Activated naive CD4-positive, alpha-beta T cell treated with anti-CD3 and anti-CD28 coated beads, Interleukin-2, amount 50 U/mL, for 72 hours (primary cell): ENCODE data around the gene PDCL2. TPM values are rescaled to one million over a fixed set of nuclear protein-coding genes. Genes with fewer than 3 reads are reported as not detected.

Experiments used
- ATAC-seq, 2 donors: fragments of 150-1000 bp; cut with Tn5 transposase; 2 replicates each; pipeline ENCODE4 v1.10.0; 2021; ENCODE audit warnings: mild to moderate bottlenecking in 2 of 2, moderate library complexity in 2 of 2
- DNase-seq, 2 donors: peaks; one replicate each; pipeline ENCODE4 v3.0.0; 2021 to 2022; ENCODE audit warnings: low spot score in 2 of 2
- H3K27ac Mint-ChIP-seq, 2 donors: one replicate each; pipeline ENCODE4 v1.8.0; 2022; ENCODE audit warnings: mild to moderate bottlenecking in 2 of 2, mixed read lengths in 2 of 2
- H3K36me3 Mint-ChIP-seq, 2 donors: one replicate each; pipeline ENCODE4 v1.8.0; 2022; ENCODE audit warnings: mixed read lengths in 2 of 2
- H3K9me3 Mint-ChIP-seq, 2 donors: one replicate each; pipeline ENCODE4 v1.8.0; 2022; ENCODE audit warnings: mixed read lengths in 2 of 2
- total RNA-seq, 2 donors: library from RNA; stranded (reverse); gene quantifications; one replicate each; pipeline ENCODE4 v1.2.3, GENCODE V29; 2022

Gene PDCL2
- total RNA-seq, 2 donors from 2014 or later: not detected

- peaks cover 0 to 10% of the 10 kb centered on the region in 2 donors for H3K9me3 Mint-ChIP-seq
- no peak for ATAC-seq
- H3K36me3 Mint-ChIP-seq: peaks cover 5 to 7% of the 10 kb centered on the region in 2 donors
- H3K27ac Mint-ChIP-seq: no peak overlapping the region
- no peak for DNase-seq
These were observed 73.6 kb downstream of the PDCL2 start for GRCh38 chr4:55518442-55518841.

GRCh38 chr4:55517526-55518229 lies 74.4 kb downstream of the PDCL2 start:
- H3K27ac Mint-ChIP-seq: no peak overlapping the region
- ATAC-seq (no peak), DNase-seq (no peak)
- H3K36me3 Mint-ChIP-seq: peaks cover 5 to 7% of the 10 kb centered on the region in 2 donors
- peaks cover 0 to 14% of the 10 kb centered on the region in 2 donors for H3K9me3 Mint-ChIP-seq

- ATAC-seq (no peak), DNase-seq (no peak)
- Mint-ChIP-seq H3K9me3 (peaks cover 0 to 14% of the 10 kb centered on the region in 2 donors), H3K27ac (no peak overlapping the region), H3K36me3 (peaks cover 0 to 11% of the 10 kb centered on the region in 2 donors)
These were observed 79.0 kb downstream of the PDCL2 start for GRCh38 chr4:55512922-55513571.

GRCh38 chr4:55512077-55512476 lies 80.0 kb downstream of the PDCL2 start:
- Mint-ChIP-seq H3K9me3 (peaks cover 0 to 14% of the 10 kb centered on the region in 2 donors), H3K27ac (no peak overlapping the region), H3K36me3 (peaks cover 0 to 7% of the 10 kb centered on the region in 2 donors)
- no peak for ATAC-seq
- no peak for DNase-seq

- no peak overlapping the region for H3K27ac Mint-ChIP-seq
These were observed 81.4 kb downstream of the PDCL2 start for GRCh38 chr4:55510685-55511084.

GRCh38 chr4:55509266-55509665 lies 82.8 kb downstream of the PDCL2 start:
- Mint-ChIP-seq H3K9me3 (peaks cover 0 to 8% of the 10 kb centered on the region in 2 donors), H3K36me3 (peaks cover 0 to 7% of the 10 kb centered on the region in 2 donors), H3K27ac (no peak overlapping the region)
- no peak for ATAC-seq
- DNase-seq: no peak

More at GRCh38 chr4:55510685-55511084, 81.4 kb downstream of the PDCL2 start:
- no peak for DNase-seq
- Mint-ChIP-seq H3K9me3 (peaks cover 0 to 10% of the 10 kb centered on the region in 2 donors), H3K36me3 (peaks cover 0 to 7% of the 10 kb centered on the region in 2 donors)
- peak in 1 of 2 donors; percentile 26 for ATAC-seq

- ATAC-seq: no peak
- DNase-seq: no peak
These were observed 84.4 kb downstream of the PDCL2 start for GRCh38 chr4:55507612-55508011.

More at GRCh38 chr4:55507612-55508011, 84.4 kb downstream of the PDCL2 start:
- Mint-ChIP-seq H3K36me3 (peaks cover 0 to 7% of the 10 kb centered on the region in 2 donors), H3K9me3 (no peaks in the 10 kb centered on the region), H3K27ac (no peak overlapping the region)

Other genes with a start within 250 kb of the PDCL2 start
- 10 to 100 TPM in 1 of 2 donors, under 1 TPM in 1; 0.77 to 20.4 TPM for gene SRD5A3, start 246.0 kb downstream of the PDCL2 start, total RNA-seq
- 10 to 100 TPM; 64.5 to 71.3 TPM for gene TMEM165, start 196.3 kb downstream of the PDCL2 start, total RNA-seq
- 10 to 100 TPM in 1 of 2 donors, 1 to 10 TPM in 1; 8.4 to 13.6 TPM for gene CLOCK, start 45.3 kb downstream of the PDCL2 start, total RNA-seq
- under 1 TPM in 1 of 2 donors, not detected in 1; 0.35 TPM for gene NMU, start 44.1 kb upstream of the PDCL2 start, total RNA-seq
- gene EXOC1L, start 227.5 kb upstream of the PDCL2 start, total RNA-seq: not detected